Measurements from ENCODE around the gene QKI.
"Not testable (repeated sequence)": the region's sequence is repeated elsewhere in the genome, so short reads cannot be mapped to it uniquely, and the experiment has no call there.

QKI gene

GRCh38 chr6:163439997-163440396, 25.5 kb downstream of the QKI start:
- no peak for DNase-seq (ENCODE audit: low spot score)

- no peak for DNase-seq (ENCODE audit: low spot score)
These were observed 27.8 kb downstream of the QKI start for GRCh38 chr6:163442336-163442735.

GRCh38 chr6:163444077-163444476, 29.6 kb downstream of the QKI start:
- DNase-seq (ENCODE audit: low spot score): no peak

GRCh38 chr6:163446549-163446948, 32.0 kb downstream of the QKI start:
- no peak for DNase-seq (ENCODE audit: low spot score)

- no peak for DNase-seq (ENCODE audit: low spot score)
These were observed 34.6 kb downstream of the QKI start for GRCh38 chr6:163449076-163449475.

GRCh38 chr6:163454425-163454824, 39.9 kb downstream of the QKI start:
- no peak for DNase-seq (ENCODE audit: low spot score)

GRCh38 chr6:163455552-163455951, 41.0 kb downstream of the QKI start:
- no peak for DNase-seq (ENCODE audit: low spot score)

- DNase-seq (ENCODE audit: low spot score): no peak
These were observed 43.4 kb downstream of the QKI start for GRCh38 chr6:163457637-163458561.

- DNase-seq (ENCODE audit: low spot score): no peak
These were observed 44.5 kb downstream of the QKI start for GRCh38 chr6:163459007-163459406.

- no peak for DNase-seq (ENCODE audit: low spot score)
These were observed 45.0 kb downstream of the QKI start for GRCh38 chr6:163459536-163459935.

- no peak for DNase-seq (ENCODE audit: low spot score)
These were observed 45.8 kb downstream of the QKI start for GRCh38 chr6:163460307-163460782.

GRCh38 chr6:163461696-163462095, 47.2 kb downstream of the QKI start:
- no peak for DNase-seq (ENCODE audit: low spot score)

- DNase-seq (ENCODE audit: low spot score): no peak
These were observed 48.7 kb downstream of the QKI start for GRCh38 chr6:163463180-163463579.

- no peak for DNase-seq (ENCODE audit: low spot score)
These were observed 49.3 kb downstream of the QKI start for GRCh38 chr6:163463795-163464194.

- no peak for DNase-seq (ENCODE audit: low spot score)
These were observed 52.4 kb downstream of the QKI start for GRCh38 chr6:163466839-163467390.

- no peak for DNase-seq (ENCODE audit: low spot score)
These were observed 54.2 kb downstream of the QKI start for GRCh38 chr6:163468738-163469137.

- DNase-seq (ENCODE audit: low spot score): no peak
These were observed 55.0 kb downstream of the QKI start for GRCh38 chr6:163469459-163469985.

GRCh38 chr6:163470611-163471010, 56.1 kb downstream of the QKI start:
- DNase-seq (ENCODE audit: low spot score): no peak

GRCh38 chr6:163474581-163474980, 60.1 kb downstream of the QKI start:
- DNase-seq (ENCODE audit: low spot score): no peak

- DNase-seq (ENCODE audit: low spot score): not testable (repeated sequence)
These were observed 62.4 kb downstream of the QKI start for GRCh38 chr6:163476946-163477345.

- DNase-seq (ENCODE audit: low spot score): no peak
These were observed 68.6 kb downstream of the QKI start for GRCh38 chr6:163483107-163483506.

- DNase-seq (ENCODE audit: low spot score): no peak
These were observed 70.9 kb downstream of the QKI start for GRCh38 chr6:163485388-163485851.

- no peak for DNase-seq (ENCODE audit: low spot score)
These were observed 72.3 kb downstream of the QKI start for GRCh38 chr6:163486821-163487220.
